Choroid plexus epithelial cell (primary cell): Measurements from ENCODE around the gene ITGA5.

Experiments used
- DNase-seq: peaks from one replicate; pipeline ENCODE4 v3.0.0-alpha.2; 2010; ENCODE audit warnings: low read depth
- H3K4me3 ChIP-seq: 2 replicates; pipeline ENCODE4 v1.5.1; 2011; ENCODE audit warnings: low read depth, mild to moderate bottlenecking, control low read depth, low read length, moderate library complexity
- CTCF ChIP-seq: conservative IDR thresholded peaks from 2 replicates; pipeline ENCODE4 v1.5.1; 2011; ENCODE audit warnings: low read depth, mild to moderate bottlenecking, control low read depth, inconsistent platforms, low read length, moderate library complexity

Gene ITGA5

GRCh38 chr12:54401119-54401518 is 17.9 kb downstream of the ITGA5 start:
- TF ChIP-seq CTCF, result no peak
- no peak overlapping the region for H3K4me3 ChIP-seq
- DNase-seq, result no peak

GRCh38 chr12:54398995-54399793 is 19.9 kb downstream of the ITGA5 start:
- peak; percentile 100 for TF ChIP-seq CTCF
- DNase-seq, result peak; percentile 90
- H3K4me3 ChIP-seq, result no peak overlapping the region

- no peak for DNase-seq
- no peak overlapping the region for H3K4me3 ChIP-seq
- TF ChIP-seq CTCF, result no peak
Measured at GRCh38 chr12:54398218-54398617, 20.8 kb downstream of the ITGA5 start.

GRCh38 chr12:54397157-54397556 is 21.9 kb downstream of the ITGA5 start:
- no peak overlapping the region for H3K4me3 ChIP-seq
- DNase-seq, result no peak
- no peak for TF ChIP-seq CTCF

- no peak for TF ChIP-seq CTCF
Measured at GRCh38 chr12:54395545-54395944, 23.5 kb downstream of the ITGA5 start.

GRCh38 chr12:54394986-54395385 is 24.1 kb downstream of the ITGA5 start:
- no peak overlapping the region for H3K4me3 ChIP-seq
- TF ChIP-seq CTCF, result no peak
- DNase-seq, result no peak

More at GRCh38 chr12:54395545-54395944, 23.5 kb downstream of the ITGA5 start:
- H3K4me3 ChIP-seq, result no peak overlapping the region
- no peak for DNase-seq

- H3K4me3 ChIP-seq, result no peak overlapping the region
- peak; percentile 59 for DNase-seq
- peak; percentile 76 for TF ChIP-seq CTCF
Measured at GRCh38 chr12:54394281-54394719, 24.8 kb downstream of the ITGA5 start.
